Thoracic aorta (tissue), 2 donors: ENCODE data around the gene WDR37. TPM values are rescaled to one million over a fixed set of nuclear protein-coding genes. Genes with fewer than 3 reads are reported as not detected.
"Not testable (repeated sequence)": the region's sequence is repeated elsewhere in the genome, so short reads cannot be mapped to it uniquely, and the experiment has no call there.

ENCODE experiments used
- ATAC-seq: fragments of 150-250 bp; one replicate; pipeline ENCODE4 v1.8.0; 2017; ENCODE audit warnings: low read depth; ENCODE audit not compliant: insufficient number of reproducible peaks, low FRiP score
- DNase-seq: peaks from one replicate; pipeline ENCODE4 v3.0.0-alpha.2; 2020; ENCODE audit warnings: low spot score
- H3K27ac ChIP-seq, 2 donors: fragments of 200-600 bp; sonication (generic); 1 replicate in 1 of 2; 2 replicates in 1 of 2; pipeline ENCODE4 v1.5.1; 2016; ENCODE audit warnings: mild to moderate bottlenecking in 2 of 2, moderate library complexity in 2 of 2
- H3K27me3 ChIP-seq: fragments of 200-600 bp; sonication (generic); replicated peaks from 2 replicates; pipeline ENCODE4 v1.6.0; 2016; ENCODE audit warnings: mild to moderate bottlenecking; ENCODE audit not compliant: insufficient read depth
- H3K36me3 ChIP-seq: fragments of 200-600 bp; sonication (generic); one replicate; pipeline ENCODE4 v1.5.1; 2016
- H3K4me1 ChIP-seq, 2 donors: fragments of 200-600 bp; sonication (generic); 1 replicate in 1 of 2; 2 replicates in 1 of 2; pipeline versions ENCODE4 v1.5.1 to v1.6.0; 2016; ENCODE audit warnings: low read depth in 2 of 2, mild to moderate bottlenecking in 1 of 2; ENCODE audit not compliant: control insufficient read depth in 1 of 2
- H3K4me3 ChIP-seq: fragments of 200-600 bp; sonication (generic); 2 replicates; pipeline ENCODE4 v1.5.1; 2016; ENCODE audit warnings: mild to moderate bottlenecking
- H3K9me3 ChIP-seq: fragments of 200-600 bp; sonication (generic); 2 replicates; pipeline ENCODE4 v1.5.1; 2016
- total RNA-seq, 2 donors: library from RNA; depleted of rRNA; stranded (reverse); fragments of >200 nt; gene quantifications; one replicate each; pipeline versions ENCODE4 v1.1.0 to v1.2.3, GENCODE V29; 2016
- TF ChIP-seq, protein P1 (sequence below): fragments of 200-600 bp; sonication (generic); IDR thresholded peaks from one replicate; pipeline ENCODE4 v1.5.1; 2019; ENCODE audit warnings: antibody characterized with exemption

WDR37 gene
- total RNA-seq, 2 donors from 2014 or later: 18.3 to 24.6 TPM

DNA sequence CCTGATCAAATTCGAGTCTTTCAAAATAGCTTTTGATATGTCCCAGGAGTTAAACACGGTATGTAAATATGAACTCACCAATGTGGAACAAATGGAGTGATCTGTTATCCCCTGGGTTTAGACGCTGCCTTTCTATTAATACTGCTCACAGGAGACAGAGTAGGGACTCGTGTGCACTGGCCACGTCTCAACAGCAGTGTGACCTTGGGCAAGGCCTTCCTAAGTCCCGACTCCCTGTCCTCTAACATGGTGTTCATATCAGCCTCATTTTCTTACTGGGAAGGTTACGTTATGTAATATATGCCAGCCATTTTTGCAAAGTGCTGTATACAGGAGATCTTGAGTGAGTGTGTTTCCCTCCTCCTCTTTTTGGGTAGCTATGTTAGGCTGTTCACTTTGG lies 1.8 kb downstream of the WDR37 start:
- H3K36me3 ChIP-seq: no peaks in the 10 kb centered on the region
- H3K4me3 ChIP-seq: peak overlapping the region; percentile 92
- no peak overlapping the region for H3K27ac ChIP-seq
- TF ChIP-seq, protein P1, sequence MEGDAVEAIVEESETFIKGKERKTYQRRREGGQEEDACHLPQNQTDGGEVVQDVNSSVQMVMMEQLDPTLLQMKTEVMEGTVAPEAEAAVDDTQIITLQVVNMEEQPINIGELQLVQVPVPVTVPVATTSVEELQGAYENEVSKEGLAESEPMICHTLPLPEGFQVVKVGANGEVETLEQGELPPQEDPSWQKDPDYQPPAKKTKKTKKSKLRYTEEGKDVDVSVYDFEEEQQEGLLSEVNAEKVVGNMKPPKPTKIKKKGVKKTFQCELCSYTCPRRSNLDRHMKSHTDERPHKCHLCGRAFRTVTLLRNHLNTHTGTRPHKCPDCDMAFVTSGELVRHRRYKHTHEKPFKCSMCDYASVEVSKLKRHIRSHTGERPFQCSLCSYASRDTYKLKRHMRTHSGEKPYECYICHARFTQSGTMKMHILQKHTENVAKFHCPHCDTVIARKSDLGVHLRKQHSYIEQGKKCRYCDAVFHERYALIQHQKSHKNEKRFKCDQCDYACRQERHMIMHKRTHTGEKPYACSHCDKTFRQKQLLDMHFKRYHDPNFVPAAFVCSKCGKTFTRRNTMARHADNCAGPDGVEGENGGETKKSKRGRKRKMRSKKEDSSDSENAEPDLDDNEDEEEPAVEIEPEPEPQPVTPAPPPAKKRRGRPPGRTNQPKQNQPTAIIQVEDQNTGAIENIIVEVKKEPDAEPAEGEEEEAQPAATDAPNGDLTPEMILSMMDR: no peak
- no peaks in the 10 kb centered on the region for H3K27me3 ChIP-seq
- H3K4me1 ChIP-seq: peaks cover 14 to 40% of the 10 kb centered on the region in 2 donors
- no peaks in the 10 kb centered on the region for H3K9me3 ChIP-seq
- DNase-seq: no peak
- ATAC-seq: no peak

DNA sequence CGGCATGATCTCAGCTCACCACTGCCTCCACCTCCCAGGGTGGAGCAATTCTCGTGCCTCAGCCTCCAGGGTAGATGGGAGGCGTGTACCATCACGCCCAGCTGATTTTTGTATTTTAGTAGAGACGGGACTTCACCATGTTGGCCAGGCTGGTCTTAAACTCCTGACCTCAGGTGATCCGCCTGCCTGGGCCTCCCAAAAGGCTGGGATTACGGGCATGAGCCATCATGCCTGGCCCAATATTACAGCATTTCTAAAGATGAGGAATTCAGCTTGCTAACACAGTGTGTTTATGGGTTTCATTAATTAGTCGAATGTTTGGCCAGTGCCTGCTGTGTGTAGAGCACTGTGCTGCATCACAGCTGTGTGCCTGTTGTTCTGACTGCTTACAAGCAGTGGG lies 3.7 kb downstream of the WDR37 start:
- Histone ChIP-seq H3K4me3 (no peak overlapping the region), H3K9me3 (no peaks in the 10 kb centered on the region), H3K4me1 (peaks cover 11 to 23% of the 10 kb centered on the region in 2 donors), H3K27ac (no peak overlapping the region), H3K36me3 (no peaks in the 10 kb centered on the region), H3K27me3 (no peaks in the 10 kb centered on the region)
- DNase-seq (no peak), ATAC-seq (no peak)
- TF ChIP-seq, protein P1: no peak

DNA sequence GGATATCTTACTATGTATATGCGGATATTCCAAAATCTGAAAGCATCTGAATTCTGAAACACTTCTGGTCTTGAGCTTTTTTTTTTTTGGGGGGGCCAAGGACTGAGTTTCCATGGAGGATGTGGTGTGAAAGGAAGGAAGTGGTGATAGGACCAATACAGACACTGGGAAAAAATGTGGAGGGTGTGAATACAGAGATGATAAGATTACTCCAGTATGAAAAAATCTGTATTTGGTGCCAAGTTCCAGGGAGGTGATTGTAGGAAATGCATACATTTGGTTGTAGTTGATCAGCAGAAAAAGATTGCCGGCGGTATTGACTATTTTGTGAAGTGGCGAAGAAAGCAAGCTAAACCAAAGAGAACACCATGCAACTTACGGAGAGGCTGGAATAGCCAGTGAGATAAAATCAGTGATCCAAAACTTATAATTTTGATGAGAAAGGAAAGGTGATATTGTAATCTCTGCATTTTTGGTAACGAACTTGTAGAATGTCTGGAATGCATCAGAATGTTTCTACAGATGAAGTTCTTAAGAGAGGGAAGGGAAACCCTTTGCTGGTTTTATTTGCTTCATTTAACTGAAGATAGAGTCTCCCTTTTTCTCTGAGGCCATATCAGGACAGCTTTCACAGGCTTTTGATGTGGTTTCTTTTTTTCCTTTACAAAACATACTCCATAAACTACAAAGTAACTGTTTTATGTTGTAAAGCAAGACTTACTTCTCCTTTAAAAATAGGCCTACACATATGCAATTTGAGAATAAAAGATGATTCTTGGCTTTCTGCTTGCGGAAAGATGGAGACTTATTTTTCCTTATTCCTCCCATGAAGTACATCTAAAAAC lies 6.0 kb downstream of the WDR37 start:
- H3K27ac ChIP-seq: no peak overlapping the region
- no peaks in the 10 kb centered on the region for H3K9me3 ChIP-seq
- H3K36me3 ChIP-seq: no peaks in the 10 kb centered on the region
- H3K4me3 ChIP-seq: no peak overlapping the region
- ATAC-seq: no peak
- H3K27me3 ChIP-seq: no peaks in the 10 kb centered on the region
- TF ChIP-seq, protein P1: no peak
- H3K4me1 ChIP-seq: peaks cover 6 to 13% of the 10 kb centered on the region in 2 donors
- no peak for DNase-seq

DNA sequence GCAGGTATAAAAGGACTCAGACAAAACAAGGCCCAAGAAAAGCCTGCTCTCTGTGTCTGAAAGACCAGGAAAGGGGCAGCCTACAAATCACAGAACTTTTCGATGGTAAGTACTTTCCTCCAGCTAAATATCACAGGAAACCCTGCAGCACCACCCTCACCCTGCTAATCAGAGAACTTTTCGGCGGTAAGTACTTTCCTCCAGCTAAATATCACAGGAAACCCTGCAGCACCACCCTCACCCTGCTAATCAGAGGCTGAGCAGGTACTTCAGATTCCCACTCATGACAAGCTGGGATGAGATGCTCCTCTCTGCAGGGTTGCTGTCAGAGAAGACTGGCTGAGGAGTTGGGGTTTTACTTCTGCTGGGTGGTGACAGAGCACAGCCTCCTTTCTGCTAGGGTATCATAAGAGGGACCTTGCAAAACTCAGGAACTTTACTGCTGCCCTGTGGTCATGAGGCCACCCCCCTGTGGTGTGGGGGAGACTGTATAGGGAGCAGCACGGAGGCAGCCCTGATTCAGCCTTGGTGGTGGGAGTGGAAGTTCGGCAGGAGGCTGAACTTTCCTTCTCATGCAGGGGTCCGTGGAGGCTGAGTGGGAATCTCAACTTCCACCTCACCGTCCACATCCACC lies 7.2 kb downstream of the WDR37 start:
- DNase-seq: no peak
- Histone ChIP-seq H3K36me3 (no peaks in the 10 kb centered on the region), H3K27me3 (no peaks in the 10 kb centered on the region), H3K9me3 (no peaks in the 10 kb centered on the region), H3K4me1 (peaks cover 0 to 4% of the 10 kb centered on the region in 2 donors), H3K27ac (no peak overlapping the region), H3K4me3 (no peak overlapping the region)
- TF ChIP-seq, protein P1: no peak
- ATAC-seq: no peak

DNA sequence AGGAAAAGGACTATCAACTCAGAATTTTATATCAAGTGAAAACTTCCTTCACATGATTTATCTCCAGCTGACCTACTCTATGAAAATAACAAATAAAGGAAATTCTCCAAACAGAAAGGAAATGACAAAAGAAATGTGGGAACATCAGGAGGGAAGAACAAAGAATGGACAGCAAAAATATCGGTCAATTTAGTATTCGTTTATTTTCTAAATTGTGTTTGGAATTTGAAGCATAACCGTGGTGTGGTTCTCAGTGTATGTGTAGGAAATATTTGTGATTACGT lies 8.7 kb downstream of the WDR37 start:
- peaks cover 0 to 4% of the 10 kb centered on the region in 2 donors for H3K4me1 ChIP-seq
- DNase-seq: no peak
- H3K4me3 ChIP-seq: no peak overlapping the region
- no peak for ATAC-seq
- H3K27me3 ChIP-seq: no peaks in the 10 kb centered on the region
- TF ChIP-seq, protein P1: no peak
- H3K27ac ChIP-seq: no peak overlapping the region
- no peaks in the 10 kb centered on the region for H3K9me3 ChIP-seq
- no peaks in the 10 kb centered on the region for H3K36me3 ChIP-seq

DNA sequence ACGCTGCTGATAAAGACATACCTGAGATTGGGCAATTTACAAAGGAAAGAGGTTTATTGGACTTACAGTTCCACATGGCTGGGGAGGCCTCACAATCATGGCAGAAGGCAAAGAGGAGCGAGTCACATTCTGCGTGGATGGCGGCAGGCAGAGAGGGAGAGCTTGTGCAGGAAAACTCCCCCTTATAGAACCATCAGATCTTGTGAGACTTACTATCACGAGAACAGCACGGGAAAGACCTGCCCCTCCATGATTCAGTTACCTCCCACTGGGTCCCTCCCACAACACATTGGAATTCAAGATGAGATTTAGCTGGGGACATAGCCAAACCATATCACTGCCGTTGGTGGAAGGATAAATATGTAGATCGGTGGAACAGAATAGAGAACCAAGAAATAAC lies 10.5 kb downstream of the WDR37 start:
- H3K27me3 ChIP-seq, H3K4me1 ChIP-seq, H3K9me3 ChIP-seq, ATAC-seq, H3K4me3 ChIP-seq, H3K27ac ChIP-seq, DNase-seq, H3K36me3 ChIP-seq: not testable (repeated sequence)
